Choroid plexus epithelial cell (primary cell): Measurements from ENCODE around the gene SPAG5.

Experiments
- DNase-seq: peaks from one replicate; pipeline ENCODE4 v3.0.0-alpha.2; 2010; ENCODE audit warnings: low read depth
- H3K4me3 ChIP-seq: 2 replicates; pipeline ENCODE4 v1.5.1; 2011; ENCODE audit warnings: low read depth, mild to moderate bottlenecking, control low read depth, low read length, moderate library complexity
- CTCF ChIP-seq: conservative IDR thresholded peaks from 2 replicates; pipeline ENCODE4 v1.5.1; 2011; ENCODE audit warnings: low read depth, mild to moderate bottlenecking, control low read depth, inconsistent platforms, low read length, moderate library complexity

SPAG5 gene

GRCh38 chr17:28635506-28635905 is 36.7 kb upstream of the SPAG5 start:
- no peak for TF ChIP-seq CTCF
- no peak overlapping the region for H3K4me3 ChIP-seq
- DNase-seq, result no peak

GRCh38 chr17:28634206-28634865 is 35.5 kb upstream of the SPAG5 start:
- DNase-seq, result no peak
- no peak overlapping the region for H3K4me3 ChIP-seq
- TF ChIP-seq CTCF, result no peak

DNA sequence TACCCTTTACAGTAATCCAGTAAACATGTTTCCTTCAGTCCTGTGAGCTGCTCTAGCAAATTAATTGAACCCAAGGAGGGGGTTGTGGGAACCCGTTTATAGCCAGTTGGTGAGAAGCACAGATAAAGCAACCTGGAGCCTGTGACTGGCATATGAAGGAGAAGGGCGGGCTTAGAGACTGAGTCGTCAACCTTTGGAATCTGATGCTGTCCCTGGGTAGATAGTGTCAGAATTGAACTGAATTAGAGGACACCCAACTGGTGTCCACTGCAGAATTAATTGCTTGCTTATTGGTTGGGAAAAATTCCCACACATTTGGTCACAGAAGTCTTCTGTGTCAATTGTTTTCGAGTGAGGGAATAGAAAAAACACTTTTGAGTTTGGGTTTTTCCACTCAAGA is 28.0 kb upstream of the SPAG5 start:
- no peak for DNase-seq
- TF ChIP-seq CTCF, result no peak
- H3K4me3 ChIP-seq, result no peak overlapping the region

- no peak for DNase-seq
- no peak for TF ChIP-seq CTCF
Observed at GRCh38 chr17:28624148-28624547, 25.3 kb upstream of the SPAG5 start.

GRCh38 chr17:28623696-28624095 is 24.9 kb upstream of the SPAG5 start:
- H3K4me3 ChIP-seq, result no peak overlapping the region
- no peak for DNase-seq
- no peak for TF ChIP-seq CTCF

More at GRCh38 chr17:28624148-28624547, 25.3 kb upstream of the SPAG5 start:
- H3K4me3 ChIP-seq, result no peak overlapping the region

DNA sequence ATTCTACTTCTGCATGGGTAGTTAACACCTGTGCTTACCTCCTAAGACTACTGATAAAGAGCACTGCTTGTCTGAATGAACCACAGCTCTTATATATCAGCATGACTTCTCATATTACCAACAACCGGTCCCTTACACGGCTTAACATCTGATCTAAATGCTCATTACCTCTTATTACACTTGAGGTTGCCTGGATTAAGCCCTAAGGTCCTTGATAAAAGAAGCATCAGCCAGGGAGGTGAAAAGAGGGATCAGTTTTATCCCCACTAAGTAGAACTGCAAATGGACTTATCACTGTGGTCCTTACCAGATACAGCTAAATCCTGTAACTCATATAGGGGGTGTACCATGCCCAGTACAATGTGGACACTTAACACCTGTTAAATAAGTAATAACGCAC is 23.4 kb upstream of the SPAG5 start:
- H3K4me3 ChIP-seq, result no peak overlapping the region
- DNase-seq, result no peak
- no peak for TF ChIP-seq CTCF

DNA sequence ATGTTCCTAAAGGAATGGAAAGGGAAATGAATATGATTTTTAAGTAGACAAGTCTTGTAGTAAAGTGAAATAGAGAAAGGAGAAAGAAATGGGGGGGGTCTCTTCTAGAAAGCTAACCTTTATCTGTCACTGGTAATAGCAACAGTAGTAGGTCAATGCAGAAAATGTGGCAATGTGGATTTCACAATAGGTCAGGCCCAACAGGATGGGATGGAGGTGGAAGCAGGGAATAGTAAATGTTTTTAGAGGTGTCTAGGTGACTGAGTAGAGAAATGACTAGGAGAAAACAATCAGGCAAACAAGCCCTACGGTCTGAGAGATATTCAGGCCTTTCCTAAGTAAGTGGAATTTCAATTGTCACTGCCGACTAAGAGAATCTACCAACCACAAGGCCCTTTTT is 21.2 kb upstream of the SPAG5 start:
- DNase-seq, result no peak
- no peak for TF ChIP-seq CTCF
- no peak overlapping the region for H3K4me3 ChIP-seq
